Stimulated activated CD8-positive, alpha-beta memory T cell treated with anti-CD3 and anti-CD28 coated beads, Interleukin-7, amount 100 ng/mL, for 48 hours (primary cell): ENCODE data around the gene LRRC37A2.
"Not testable (repeated sequence)": the region's sequence is repeated elsewhere in the genome, so short reads cannot be mapped to it uniquely, and the experiment has no call there.

Source experiments
- DNase-seq, 2 donors: peaks; one replicate each; pipeline ENCODE4 v3.0.0-alpha.2; 2020; ENCODE audit warnings: low read depth in 1 of 2; ENCODE audit errors: extremely low read depth in 1 of 2

The LRRC37A2 gene

DNA sequence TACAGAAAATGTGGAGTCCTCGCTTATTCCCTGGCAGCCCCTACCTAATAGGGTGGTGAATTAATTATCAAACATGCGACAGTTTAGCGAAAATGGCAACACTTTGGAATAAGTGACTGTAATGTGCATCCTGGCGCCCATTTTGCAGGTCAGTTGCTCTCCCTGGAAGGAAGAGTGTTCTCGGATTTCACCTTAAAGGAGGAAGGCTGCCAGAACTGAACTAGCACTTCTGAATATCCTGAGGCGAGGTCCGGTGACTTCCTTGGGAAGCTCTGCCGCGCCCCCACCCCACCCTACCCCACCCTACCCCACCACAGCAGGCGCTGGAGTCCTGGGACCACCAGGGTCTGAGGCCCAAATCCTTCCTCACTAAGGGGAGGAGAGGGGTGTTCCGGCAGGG is at the start of gene LRRC37A2:
Gene LRRC37A2 (plus strand): TSS at position 301 of the 400 bp plus-strand sequence. CDS start 245 bp downstream, outside the sequence.
- not testable (repeated sequence) for DNase-seq

DNA sequence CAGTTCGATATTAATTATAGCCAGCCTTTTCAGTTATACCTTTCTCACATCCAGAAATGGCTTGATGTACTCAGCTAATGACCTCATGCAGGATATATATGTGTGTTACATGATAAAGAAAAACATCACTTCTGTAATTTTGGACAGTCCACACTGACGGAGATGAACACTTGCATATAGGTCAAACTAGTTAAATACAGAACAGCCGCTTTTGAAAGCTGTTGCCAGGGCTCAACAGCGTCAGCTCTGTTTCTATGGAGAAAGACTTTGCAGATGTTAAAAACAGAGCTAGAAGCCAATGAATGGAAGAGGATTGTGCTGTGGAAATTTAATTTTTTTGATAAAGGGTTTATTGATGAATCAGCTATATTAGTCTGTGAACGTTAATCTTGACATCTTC is 44.6 kb upstream of the LRRC37A2 start:
- DNase-seq = not testable (repeated sequence)

DNA sequence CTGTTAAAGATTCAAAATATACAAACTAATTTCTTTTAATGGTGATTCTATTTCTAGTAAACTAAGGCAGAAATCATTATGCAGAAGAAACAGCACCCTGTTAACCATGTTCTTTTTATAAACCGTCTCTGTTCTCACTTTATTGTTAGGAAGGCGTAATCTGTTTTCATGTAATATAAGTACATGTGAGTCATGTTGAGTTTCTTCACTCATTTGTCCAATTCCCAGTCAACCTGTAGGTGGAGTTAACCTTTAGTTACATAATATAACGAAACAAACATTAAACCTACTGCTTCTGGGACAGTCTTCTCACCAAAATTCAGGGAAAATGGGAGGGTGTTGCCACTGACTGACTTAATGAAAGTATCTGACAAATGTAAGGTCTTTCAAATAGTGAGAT is 37.8 kb upstream of the LRRC37A2 start:
- not testable (repeated sequence) for DNase-seq

DNA sequence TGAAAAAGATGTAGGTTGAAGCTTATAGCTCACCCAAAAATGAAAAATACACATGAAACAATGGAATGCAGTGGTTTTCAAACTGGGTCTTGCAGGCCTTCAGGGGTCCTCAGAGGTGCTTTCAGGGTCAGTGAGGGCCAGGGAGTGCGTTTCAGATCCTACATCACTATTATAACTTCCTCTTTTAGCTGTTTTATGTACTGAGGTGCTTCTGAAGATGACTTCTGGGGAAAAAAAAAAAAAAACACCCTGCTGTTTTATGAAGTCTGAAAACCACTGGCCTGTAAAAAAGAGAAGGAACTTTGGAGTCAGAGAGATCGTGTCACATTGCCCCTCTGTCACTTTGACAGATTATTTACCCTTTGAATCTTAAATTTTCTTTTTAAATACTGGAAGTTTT is 36.7 kb upstream of the LRRC37A2 start:
- DNase-seq = not testable (repeated sequence)

DNA sequence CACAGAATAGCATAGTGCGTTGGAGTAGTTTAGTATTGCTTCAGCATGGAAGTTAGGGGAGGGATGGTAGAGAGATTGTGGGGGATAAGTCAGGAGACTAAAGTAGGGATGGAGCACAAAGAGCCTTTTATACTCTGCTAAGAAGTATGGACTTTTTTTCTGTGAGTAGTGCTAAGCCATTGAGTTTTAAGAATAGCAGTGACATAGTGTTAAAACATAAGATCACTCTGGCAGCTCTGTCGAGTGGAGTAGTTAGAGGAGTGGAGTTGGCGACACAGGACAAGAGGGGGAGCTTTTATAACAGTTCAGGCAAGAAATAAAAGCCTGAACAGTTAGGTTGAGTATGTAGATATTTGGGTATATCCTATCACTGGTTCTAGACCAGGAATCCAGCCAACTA is 33.4 kb upstream of the LRRC37A2 start:
- DNase-seq = not testable (repeated sequence)

DNA sequence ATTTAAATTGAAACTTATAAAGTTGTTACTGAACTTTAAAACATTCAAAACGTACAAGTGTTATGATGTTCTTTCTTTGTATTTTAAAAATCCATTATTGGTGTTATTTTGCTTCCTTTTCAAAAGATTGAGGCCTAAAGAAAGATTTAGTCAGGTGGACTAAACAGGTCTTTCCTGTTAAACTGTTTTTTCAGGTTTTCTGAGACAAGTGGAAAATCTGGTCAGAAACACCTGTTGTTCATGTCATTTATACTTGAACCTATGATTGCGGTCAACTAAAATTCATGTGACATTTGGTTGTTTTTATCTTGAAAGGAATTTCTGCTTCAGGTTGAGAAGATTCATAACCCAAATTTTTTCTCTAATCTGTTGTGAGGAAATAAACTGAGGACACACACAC is 31.0 kb upstream of the LRRC37A2 start:
- not testable (repeated sequence) for DNase-seq

DNA sequence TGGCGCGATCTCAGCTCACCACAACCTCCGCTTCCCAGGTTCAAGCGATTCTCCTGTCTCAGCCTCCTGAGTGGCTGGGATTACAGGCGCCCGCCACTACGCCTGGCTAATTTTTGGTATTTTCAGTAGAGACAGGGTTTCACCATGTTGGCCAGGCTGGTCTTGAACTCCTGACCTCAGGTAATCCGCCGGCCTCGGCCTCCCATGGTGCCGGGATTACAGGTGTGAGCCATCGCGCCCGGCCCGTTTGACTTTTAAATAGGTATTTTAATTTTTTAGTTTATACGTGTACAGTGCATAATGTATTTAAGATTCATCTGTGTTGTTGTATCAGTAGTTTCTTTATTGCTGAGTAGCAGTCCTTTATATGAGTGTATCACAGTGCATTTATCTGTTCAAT is 20.2 kb upstream of the LRRC37A2 start:
- DNase-seq = not testable (repeated sequence)

DNA sequence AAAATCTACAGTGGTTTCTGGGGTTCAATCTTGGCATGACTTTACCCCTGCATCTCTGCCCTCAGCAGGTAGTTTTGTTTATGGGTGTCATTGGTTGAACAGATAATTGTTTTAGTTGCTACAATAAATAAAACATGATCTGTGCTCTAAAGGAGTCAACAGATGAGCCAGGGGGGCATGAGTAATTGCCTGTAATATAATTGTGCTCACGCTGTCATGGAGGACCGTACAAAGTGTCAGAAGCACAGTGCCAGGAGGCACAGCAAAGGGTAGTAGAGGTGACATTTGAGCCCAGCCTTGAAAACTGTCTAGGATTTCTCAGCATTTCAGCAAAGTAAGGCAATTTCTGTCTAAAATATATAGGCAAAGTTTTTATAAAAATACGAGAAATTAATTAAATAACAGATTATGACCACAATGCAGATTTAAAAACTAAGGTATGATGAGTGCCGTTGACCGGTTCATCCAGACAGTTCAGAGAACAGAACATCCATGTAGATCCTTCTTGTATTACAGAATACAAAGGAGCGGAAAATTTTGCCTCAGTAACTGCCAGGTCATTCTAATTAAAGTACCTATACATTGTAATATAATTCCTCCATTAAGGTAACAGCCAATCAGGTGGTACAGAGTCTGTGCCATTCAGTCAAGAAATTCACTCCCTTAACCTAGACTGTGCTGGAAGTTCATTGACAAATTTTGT is 12.7 kb upstream of the LRRC37A2 start:
- not testable (repeated sequence) for DNase-seq

DNA sequence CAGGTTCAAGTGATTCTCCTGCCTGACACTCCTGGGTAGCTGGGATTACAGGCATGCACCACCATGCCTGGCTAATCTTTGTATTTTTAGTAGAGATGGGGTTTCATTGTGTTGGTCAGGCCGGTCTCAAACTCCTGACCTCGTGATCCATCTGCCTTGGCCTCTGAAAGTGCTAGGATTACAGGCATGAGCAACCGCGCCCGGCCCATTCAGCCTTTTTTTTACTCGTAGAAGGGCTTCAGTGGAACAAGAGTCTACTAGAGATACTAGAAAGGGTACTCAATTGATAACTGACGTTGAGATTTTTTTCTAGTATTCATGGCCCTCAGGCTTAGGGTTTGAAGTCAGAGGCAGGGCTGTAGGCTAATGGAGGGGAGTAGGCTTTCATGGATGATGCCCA is 6.4 kb upstream of the LRRC37A2 start:
- not testable (repeated sequence) for DNase-seq

DNA sequence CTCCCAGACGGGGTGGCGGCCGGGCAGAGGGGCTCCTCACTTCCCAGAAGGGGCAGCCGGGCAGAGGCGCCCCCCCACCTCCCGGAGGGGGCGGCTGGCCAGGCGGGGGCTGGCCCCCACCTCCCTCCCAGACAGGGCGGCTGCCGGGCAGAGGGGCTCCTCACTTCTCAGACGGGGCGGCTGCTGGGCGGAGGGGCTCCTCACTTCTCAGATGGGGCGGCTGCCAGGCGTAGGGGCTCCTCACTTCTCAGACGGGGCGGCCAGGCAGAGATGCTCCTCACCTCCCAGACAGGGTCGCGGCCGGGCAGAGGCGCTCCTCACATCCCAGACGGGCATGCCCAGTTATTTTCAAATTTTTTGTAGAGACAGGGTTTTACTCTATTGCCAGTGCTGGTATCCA is 22.4 kb downstream of the LRRC37A2 start:
- not testable (repeated sequence) for DNase-seq

DNA sequence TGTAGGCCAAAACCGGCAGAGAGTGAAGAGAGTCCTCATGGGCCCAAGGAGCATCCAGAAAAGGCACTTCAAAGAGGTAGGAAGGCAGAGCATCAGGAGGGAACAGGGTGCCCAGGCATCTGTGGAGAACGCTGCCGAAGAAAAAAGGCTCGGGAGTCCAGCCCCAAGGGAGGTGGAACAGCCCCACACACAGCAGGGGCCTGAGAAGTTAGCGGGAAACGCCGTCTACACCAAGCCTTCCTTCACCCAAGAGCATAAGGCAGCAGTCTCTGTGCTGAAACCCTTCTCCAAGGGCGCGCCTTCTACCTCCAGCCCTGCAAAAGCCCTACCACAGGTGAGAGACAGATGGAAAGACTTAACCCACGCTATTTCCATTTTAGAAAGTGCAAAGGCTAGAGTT is 36.3 kb downstream of the LRRC37A2 start:
- not testable (repeated sequence) for DNase-seq

DNA sequence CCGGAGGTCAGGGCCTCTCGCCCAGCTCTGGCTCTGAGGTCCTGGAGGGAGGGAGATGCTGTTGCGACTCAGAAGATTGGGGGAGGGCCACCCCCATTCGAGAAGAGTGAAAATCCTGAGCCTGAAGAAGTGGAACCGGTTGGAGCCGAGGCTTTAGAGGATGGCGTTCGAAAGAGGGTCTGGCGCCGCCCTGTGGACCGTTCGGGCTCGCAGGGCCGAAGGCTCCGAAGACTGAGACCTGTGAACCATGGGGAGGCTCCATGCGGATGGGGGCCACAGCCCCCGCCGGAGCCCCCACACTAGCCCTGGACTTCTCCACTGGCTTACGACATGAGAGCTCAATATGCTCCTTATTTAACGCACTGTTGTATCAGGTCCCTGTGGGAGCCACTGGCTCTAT is 46.9 kb downstream of the LRRC37A2 start:
- not testable (repeated sequence) for DNase-seq

DNA sequence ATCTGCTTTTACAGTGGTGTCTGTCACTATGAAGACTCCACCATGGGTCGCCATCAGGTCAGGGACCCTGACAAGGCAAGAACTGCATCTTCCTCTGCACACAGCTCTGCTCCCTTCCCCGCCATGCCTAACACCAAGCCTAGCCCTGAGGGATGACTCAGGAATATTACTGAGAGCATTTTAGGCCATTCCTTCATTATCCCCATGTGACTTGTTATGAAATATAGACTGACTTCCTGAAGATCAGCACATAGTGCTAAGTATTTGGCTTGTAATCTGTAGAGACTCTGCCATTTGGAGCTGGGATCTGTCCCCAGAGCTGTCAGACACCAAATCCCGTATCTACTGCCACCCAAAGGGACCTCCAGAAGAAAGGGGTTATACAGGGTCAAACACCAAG is 47.8 kb downstream of the LRRC37A2 start:
- not testable (repeated sequence) for DNase-seq

DNA sequence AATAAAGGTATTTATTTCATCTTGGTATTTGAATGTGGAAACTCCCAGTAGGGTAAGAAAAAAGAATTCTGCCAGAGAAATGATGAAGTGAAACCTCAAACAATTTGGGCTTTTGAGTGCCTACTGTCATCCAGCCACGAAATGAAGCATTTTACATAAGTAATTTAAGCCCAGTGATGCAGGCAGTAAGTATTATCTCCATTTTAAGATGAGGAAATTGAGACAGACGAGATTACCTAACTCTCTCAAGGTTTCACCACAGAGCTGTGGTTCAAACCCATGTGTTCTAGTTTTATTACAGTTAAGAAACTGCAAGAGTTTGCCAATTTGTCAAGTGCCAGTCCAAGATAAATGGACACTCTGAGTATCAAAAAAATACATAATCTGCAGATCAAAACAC is 54.0 kb downstream of the LRRC37A2 start:
- not testable (repeated sequence) for DNase-seq

DNA sequence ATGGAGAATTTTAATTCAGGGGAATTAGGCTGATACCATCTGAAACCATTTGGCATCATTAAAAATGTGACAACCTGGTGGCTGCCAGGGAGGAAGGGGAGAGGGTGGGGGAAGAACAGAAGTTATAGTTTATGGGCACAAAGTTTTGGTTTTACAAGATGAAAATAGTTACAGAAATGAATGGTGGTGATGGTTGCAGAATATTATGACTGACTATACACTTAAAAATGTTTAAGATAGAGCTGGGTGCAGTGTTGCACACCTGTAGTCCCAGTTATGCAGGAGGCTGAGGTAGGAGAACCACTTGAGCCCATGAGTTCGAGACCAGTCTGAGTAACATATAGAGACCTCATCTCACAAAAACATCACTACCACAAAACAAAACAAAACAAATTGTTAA is 54.7 kb downstream of the LRRC37A2 start:
- not testable (repeated sequence) for DNase-seq

DNA sequence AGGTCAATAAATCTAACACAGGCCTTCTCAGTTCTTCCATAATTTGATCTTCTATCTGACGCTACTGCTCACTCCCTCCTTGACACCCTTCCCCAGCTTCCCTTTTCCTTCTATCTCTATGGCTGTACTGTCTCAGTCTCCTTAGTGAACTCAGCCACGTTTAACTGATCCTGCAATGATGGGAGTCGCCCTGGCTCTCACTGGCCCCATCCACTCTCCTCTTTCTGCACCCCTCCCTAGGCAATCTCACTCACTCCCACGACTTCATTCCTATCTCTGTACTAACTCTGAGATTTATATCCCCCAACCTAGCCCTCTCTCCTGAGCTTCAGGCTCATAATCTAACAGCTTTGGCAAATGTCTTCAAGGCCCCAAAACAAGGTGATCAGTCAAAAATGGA is 59.5 kb downstream of the LRRC37A2 start:
- not testable (repeated sequence) for DNase-seq

DNA sequence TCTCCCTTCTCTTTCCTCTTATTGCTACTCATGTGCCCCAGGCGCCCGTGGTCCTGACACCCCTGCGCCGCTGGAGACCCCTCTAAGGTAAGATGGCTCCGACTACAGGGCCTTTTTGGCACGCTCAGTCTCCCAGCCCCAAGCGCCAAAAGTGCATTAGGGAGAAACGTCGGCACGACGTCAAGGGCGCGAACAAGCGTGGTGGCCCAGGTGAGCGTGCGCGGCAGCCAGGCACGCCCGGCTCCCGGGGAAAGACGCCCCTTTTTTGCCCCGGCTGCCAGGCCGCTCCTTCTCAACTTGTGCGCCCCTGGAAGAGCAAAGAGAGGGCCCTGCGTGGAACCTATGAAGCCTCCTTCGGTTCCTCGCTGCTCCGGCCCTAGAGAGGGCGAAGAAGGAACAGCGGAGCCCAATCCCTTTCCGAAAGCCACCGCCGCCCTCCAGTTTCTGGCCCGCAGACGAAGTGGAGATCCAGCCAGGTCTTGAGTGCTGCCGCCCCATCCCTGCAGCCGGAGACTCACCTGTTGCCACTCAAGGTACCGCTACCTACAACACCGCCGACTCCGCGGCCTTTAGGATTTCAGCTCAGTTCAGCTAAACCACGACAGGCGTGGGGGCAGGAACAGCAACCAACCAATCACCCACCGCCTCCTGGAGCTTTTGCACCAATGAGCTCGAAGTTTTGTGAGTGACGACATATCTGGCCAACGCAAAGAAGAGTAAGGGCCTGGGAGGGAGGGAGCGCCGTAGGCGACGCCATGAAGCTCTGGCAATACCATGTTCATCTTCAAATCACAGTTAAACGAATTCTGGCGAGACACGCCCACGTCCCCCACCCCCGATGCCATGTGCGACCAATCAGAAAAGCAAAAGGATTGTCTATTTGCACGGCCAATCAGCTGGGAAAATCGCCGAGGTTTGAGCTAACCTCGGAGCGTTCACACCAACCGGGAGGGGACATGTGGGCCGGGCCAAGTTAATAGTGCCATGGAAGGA is 67.1 kb downstream of the LRRC37A2 start, which contains the start of gene ARL17A:
Gene ARL17A (minus strand): TSS at position 609 of the 993 bp plus-strand sequence. CDS start 3,369 bp downstream, outside the sequence.
- DNase-seq = peak; percentile 28 to 75

DNA sequence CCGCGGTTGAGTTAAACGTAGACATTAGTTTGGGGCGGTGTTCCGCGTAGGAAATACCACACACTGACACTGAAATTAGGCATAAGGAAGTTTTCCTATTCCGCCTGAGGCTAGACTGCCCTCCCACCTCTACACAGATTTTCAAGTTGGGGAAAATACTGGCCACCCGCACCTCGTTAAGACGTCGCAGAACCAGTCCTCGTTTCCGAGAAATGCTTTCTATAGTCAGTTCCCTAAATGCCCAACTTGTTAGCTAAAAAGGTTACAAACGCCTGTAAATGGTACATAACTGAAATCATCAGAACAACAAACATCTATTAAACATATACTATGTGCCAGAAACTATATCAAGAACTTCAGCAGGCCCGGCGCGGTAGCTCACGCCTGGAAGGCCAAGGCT is 67.8 kb downstream of the LRRC37A2 start:
- not testable (repeated sequence) for DNase-seq

DNA sequence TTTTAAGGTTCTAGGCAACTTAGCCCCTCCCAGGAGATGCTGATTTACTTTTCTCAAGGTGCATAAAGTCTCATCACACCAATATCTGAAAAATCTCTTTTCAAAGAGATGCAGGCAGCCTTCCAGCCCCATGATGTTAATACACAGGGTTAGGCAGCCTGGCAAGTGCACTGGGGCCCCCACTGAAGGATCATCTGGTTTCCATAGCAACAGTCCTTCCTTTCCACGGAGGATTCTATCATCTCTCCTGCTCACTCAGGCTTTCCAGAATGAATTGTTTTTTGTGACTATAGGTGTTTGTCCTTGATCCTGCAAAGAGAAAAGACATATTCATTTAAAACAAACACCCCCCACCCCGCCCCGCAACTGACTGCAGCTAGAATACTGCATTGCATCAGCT is 73.2 kb downstream of the LRRC37A2 start:
- DNase-seq = not testable (repeated sequence)

DNA sequence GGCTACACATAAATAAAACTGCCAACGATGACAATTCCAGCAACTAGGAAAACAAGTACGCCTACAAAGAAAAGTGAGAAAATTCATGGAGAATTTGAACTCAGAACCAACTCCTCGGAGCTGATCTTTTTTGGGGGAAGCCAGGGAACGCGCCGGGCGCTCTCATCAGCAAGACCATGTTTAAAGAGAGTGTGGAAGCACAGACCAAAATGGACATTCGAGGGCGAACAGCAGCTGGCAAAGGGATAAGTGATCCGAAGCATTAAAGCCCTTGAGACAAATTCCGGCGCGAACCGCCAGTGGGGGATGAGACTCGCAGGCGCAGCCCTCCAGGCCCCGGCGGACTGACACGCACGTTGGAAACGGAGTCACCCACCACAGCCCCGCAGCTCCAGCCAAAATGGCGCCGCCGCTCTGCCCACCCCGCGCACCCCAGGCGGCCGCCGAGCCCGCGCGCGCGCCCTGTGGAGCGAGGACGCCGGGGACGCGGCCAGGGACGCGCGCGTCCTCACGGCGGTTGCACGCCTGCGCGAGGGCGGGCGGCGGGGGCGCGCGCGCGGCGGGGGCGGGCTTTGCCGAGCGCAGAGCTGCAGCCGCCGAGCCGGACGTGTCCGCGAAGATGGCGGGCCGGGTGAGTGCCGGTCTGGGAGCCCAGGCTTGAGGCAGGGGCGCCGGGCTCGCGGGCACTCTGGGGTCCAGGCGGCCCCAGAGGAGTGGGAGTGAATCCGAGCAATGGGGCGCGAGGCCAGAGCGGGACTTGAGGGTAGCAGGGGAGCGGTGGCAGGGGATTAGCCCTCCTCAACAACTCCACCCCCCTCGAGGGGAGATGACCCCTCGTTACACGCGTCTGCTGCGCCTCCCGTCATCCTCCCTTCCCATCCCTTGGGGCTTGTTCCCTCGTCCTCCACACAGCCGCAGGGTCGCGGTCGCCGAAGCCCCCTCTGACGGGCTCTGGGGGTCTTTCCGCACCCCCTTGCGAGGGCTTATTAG is 78.2 kb downstream of the LRRC37A2 start, which contains the start of gene NSF:
Gene NSF (plus strand): TSS at position 513 of the 990 bp plus-strand sequence. CDS start 107 bp downstream, at position 620.
- DNase-seq = not testable (repeated sequence)
